HK-2 (cell line): ENCODE results near the gene DUSP16.
"Not testable (repeated sequence)": the region's sequence is repeated elsewhere in the genome, so short reads cannot be mapped to it uniquely, and the experiment has no call there.

Source experiments
- DNase-seq: peaks from one replicate; pipeline ENCODE4 v3.0.0-alpha.2; 2018; ENCODE audit not compliant: unreplicated experiment

Gene DUSP16

GRCh38 chr12:12546314-12546772 lies 16.3 kb downstream of the DUSP16 start:
- no peak for DNase-seq

DNA sequence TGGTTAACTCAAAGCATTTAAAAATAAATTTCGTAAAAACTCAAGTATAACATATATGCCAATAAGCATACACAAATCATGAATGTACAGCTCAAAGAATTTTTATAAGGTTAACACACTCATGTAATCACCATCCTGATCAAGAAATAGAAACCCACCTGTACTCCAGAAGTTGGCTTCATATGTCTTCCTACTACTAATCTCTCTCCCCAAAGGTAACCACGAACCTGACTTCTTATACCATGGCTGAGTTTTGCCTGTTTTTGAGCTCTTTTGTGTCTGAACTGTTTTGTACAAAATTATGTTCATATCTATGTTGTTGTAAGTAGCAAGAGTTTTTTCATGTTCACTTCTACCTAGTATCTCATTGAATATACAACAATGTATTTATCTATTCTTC lies 18.7 kb downstream of the DUSP16 start:
- no peak for DNase-seq

DNA sequence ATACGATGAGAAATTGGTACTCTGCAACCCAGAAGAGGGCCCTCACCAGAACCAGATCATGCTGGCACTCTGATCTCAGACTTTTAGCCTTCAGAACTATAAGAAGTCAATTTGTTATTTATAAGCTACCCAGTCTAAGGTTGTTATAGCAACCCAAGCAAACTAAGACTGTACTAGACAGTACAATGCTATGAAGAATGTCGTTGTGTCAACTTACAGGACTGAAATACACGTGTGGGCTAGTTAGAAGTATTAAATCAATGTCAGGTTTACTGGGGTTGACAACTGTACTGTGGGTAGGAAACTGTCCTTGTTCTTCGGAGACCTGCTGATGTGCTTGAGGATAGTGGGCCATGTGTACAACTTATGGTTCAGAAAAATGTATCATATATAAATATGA lies 19.7 kb downstream of the DUSP16 start:
- DNase-seq: no peak

DNA sequence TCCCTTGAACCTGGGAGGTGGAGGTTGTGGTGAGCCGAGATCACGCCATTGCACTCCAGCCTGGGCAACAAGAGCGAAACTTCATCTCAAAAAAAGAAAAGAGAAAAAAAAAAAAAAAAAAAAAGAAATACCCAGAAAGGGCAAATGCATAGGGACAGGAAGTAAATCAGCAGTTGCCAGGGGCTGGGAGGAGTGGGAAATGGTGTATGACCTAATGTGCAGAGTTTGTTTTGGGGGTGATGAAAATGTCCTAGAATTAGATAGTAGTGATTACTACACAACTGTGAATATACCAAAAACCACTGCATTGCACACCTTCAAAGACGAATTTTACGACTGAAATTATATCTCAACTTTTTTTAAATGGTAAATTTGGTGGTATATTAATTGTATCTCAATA lies 20.4 kb downstream of the DUSP16 start:
- no peak for DNase-seq

DNA sequence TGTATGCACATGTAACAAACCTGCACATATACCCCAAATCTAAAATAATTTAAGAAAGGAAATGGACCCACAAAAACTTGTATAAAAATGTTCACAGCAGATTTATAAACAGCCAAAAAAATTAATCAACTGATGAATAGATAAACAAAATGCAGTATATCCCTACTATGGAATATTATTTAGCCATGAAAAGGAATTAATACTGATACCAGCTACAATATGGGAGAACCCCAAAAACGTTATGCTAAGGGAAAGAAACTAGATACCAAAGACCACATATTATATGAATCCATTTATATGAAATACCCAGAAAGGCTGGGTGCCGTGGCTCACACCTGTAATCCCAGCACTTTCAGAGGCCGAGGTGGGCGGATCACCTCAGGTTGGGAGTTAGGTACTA lies 20.9 kb downstream of the DUSP16 start:
- no peak for DNase-seq

GRCh38 chr12:12540261-12541013 lies 22.2 kb downstream of the DUSP16 start:
- no peak for DNase-seq

DNA sequence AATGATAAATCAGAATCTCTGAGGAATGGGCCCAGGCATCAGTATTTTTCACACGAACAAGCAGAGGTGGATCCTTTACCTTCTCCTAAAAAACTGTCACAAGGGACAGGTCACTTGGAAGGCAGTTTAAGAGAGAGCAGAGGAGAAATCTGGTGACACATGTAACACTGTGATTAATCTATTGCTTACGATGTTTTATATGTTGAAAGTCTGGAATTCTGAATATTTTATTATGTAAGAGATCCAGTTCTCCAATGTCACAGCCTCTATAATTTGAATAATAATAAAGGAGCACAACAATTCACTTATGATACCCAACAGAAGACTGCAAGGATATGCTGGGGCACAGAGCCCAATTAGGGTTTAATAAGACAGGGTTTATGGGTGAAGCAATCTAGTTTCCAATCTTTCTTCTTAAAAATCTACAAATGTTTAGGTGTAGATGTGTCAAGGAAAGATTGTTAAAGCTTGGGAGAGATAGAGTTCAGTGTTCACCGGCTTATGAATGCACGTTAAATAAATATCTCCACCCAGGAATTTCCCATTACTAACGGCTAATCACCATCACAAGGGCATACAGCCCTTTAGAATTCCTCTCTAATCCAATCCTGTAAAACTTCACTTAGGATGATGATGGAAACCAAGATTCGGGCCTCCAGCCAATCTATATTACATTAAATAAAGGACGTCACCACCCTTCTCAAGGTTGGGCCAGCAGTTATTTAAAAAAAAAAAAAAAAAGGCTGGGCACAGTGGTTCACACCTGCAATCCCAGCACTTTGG lies 23.4 kb downstream of the DUSP16 start:
- no peak for DNase-seq

DNA sequence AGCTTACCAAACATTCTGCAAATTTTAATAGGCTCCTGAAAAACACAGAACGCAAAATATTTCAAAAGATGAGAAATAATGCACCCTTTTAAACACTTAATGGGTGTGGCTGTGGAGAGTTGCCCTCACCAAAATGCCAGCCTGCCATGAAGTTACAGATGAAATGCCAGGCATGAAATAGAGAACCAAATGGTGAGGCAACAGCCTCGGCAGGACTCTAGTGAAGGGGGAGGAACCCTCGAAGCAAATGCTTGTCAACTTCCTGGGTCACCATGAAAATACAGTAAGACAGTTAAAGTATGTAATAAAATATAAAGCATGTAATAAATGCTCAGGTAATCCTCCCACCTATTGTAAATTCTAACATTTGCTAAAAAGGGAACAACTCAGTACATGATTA lies 24.1 kb downstream of the DUSP16 start:
- no peak for DNase-seq

- DNase-seq: no peak
Measured at GRCh38 chr12:12537421-12537820, 25.2 kb downstream of the DUSP16 start.

DNA sequence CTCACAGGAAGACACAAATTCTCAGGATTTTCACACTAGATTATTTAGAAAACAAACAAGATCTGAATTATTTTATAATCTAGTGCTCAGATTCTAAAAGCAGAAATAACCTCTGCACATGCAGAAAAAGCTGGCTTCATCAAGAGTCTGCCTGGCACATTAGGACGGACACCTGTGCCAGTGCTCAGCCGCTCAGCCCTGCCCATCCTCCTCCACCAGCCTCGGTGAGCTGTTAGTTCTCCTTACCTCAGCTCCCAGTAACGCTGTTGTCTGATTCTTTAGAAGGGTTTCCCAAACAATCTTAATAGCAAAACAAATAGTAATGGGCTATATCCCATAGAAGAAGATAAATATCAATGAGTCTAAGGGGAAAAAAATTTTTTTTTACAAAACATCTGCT lies 27.7 kb downstream of the DUSP16 start:
- DNase-seq: no peak

DNA sequence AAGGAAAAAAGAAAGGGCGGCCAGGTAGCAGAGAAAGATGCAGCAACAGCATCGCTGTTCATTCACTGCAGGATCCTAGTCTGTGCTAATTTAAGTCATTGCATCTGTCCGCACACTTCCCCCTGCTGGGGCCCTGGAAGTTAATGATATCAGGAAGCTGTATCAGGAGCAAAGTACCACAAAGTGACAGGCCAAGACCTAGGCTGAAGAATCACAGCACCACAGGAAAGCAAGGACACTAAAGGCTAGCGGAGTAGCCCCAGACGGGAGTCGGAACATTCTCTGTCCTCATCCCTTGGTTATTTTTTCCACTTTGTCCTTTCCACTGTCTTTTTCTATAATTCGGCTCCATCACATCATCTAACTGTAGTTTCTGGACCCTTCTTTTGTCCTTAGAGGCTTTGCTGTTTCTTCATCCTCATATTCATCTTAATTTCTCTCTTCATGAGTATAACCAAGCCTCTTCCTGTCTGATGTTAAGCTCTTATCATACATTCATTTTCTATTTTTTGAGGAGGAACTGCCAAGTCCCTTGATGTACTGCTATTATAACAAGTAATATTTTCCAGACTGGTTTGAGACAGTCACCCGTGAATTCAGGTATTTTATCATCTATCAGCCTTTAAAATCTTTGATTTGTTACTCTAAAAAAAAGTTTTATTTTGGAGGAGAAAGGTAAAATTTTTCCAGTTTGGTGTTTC lies 28.3 kb downstream of the DUSP16 start:
- DNase-seq: no peak

- no peak for DNase-seq
Measured at GRCh38 chr12:12533238-12533829, 29.3 kb downstream of the DUSP16 start.

DNA sequence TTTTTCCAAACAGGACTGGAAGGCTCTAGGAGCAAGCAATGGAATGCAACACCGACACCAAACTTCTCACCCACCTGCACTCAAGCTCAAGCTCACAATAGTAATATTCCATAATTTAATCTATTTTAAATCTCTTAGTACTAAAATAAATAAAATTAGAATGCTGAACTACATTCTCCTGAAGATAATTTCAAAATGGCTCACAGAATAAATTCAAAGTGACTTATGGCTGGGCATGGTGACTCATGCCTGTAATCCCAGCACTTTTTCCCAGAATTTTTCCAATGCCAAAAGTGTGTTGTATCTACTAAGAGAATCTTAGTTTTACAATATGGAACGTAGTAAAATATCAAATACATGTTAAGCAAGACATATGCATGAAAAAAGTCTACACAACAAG lies 31.5 kb downstream of the DUSP16 start:
- no peak for DNase-seq

DNA sequence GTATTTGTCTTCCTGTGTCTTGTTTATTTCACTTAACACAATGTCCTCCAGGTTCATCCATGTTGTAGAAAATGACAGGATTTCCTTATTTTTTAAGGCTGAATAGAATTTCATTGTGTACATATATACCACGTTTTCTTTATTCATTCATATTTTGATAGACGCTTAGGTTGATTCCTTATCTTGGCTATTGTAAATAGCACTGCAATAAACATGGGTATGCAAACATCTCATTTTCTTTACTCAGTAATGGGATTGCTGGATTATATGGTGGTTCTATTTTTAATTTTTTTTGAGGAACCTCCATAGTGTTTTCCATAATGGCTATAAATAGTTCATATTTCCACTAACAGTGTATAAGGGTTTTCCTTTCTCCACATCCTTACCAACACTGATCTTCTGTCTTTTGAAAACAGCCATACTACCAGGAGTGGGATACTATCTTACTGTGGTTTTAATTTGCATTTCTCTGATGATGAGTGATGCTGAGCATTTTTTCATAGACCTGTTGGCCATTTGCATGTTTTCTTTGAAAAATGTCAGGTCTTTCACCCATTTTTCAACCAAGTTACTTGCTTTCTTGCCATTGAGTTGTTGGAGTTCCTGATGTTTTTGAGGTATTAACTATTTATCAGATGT lies 32.8 kb downstream of the DUSP16 start:
- DNase-seq: no peak

GRCh38 chr12:12528361-12529270 lies 34.0 kb downstream of the DUSP16 start:
- no peak for DNase-seq

DNA sequence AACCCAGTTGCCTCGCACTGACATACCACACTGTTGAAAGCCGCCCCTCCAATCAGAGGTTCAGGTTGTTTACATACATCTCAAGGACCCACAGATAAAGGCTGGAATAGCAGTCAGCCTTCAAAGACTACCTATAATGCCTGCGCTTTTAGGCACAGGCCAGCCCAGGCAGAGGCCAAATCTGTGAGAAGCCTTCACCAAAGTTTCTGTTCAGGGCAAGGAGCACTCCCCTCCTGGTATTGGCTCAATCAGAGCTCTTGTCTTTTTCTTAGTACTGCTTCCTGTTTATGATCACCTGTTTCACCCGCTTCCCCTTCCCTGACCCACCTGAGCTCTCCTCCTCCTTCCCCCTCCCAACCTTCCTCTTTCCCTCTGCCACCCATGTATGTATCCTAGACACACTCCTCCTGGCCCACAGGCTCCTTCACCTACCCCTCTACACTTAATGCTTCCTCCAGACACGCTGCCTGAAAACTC lies 34.8 kb downstream of the DUSP16 start:
- DNase-seq: no peak

DNA sequence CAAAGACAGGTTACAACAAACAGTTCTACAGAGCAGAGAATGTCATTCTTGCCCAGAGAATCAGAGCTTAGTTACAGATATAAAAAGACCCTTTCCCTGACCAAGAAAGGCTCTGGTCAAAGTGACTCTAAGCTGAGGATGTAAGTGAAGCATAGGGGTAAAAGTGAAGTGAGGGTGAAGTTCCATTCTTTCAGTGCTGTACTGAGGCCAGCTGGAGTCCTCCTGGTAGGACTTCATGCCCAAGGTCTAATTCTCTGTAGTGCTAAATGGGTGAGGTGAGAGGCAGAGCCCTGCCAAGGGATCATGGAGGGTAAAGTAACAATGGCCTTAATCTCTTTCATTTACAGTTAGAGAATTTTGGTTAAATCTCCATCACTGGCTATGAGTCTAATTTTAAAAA lies 38.5 kb downstream of the DUSP16 start:
- DNase-seq: no peak

DNA sequence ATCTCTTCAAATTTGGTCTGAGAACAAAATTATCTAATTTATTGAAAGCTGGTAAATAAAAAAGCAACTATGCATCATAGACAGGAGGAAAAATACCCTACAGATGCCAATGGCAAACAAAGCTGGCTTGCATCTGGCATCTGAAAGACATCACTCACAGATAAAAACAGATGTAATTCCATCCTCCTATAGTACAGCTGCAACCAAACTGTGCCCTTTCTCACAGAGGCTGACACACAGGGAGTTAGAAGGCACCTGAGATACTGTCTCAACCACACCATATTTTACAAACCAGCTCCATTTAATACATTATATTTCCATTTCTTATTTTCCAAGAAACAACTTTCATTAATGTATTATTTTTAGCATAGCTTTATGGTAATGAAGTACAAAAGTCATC lies 39.4 kb downstream of the DUSP16 start:
- no peak for DNase-seq

DNA sequence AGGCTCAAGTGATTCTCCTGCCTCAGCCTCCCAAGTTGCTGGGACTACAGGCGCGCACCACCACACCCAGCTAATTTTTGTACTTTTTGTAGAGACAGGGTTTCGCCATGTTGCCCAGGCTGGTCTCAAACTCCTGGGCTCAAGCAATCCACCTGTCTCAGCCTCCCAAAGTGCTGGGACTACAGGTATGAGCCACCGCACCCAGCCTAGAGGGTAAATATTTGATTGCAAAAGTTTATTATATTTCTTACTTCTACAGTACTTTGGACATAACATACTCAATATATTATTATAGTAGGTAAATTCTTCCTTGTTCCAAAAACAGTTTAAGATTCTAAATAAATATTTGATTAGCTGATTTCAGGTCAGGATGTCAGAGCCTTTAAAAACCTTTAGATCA lies 40.0 kb downstream of the DUSP16 start:
- DNase-seq: not testable (repeated sequence)

DNA sequence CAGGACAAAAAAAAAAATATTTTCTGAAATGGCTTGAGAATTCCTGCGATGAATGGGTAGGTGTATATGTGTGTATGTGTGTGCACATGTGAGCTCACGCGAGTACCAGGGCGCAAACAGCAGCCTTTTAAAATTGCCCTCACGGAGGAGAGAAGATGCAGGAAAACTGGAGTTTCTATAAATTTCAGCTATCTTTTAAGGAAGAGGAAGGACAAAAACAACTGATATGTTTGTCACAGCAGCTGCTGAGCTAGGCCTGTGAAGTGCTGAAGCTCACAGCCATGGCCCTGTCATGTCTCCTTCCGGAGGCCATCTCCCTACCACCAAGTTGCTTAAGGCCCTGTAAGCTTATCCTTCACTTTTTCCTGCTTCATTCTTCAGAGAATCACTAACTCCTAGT lies 40.8 kb downstream of the DUSP16 start:
- no peak for DNase-seq
